SK-N-SH (cell line): ENCODE results near the gene FUNDC1.

ENCODE experiments used
- ELF1 ChIP-seq: IDR thresholded peaks from 2 replicates; pipeline ENCODE4 v1.4.0; 2012
- MXI1 ChIP-seq: IDR thresholded peaks from 2 replicates; pipeline ENCODE4 v1.6.1; 2012; ENCODE audit warnings: mild to moderate bottlenecking, low read depth, low read length, improper control_type of control experiment
- RCOR1 ChIP-seq: fragments of 150-350 bp; IDR thresholded peaks from 2 replicates; pipeline ENCODE4 v1.6.1; 2017; ENCODE audit warnings: antibody characterized with exemption, low read length
- SIN3A ChIP-seq: IDR thresholded peaks from 2 replicates; pipeline ENCODE4 v1.6.1; 2012; ENCODE audit warnings: low read depth, mild to moderate bottlenecking, low read length, moderate library complexity, borderline replicate concordance
- TEAD4 ChIP-seq: IDR thresholded peaks from 2 replicates; pipeline ENCODE4 v1.4.0; 2012; ENCODE audit warnings: mild to moderate bottlenecking, borderline replicate concordance; ENCODE audit not compliant: insufficient read depth
- TF ChIP-seq, protein P1 (sequence below): IDR thresholded peaks from 2 replicates; pipeline ENCODE4 v1.4.0; 2012; ENCODE audit warnings: low read depth, borderline replicate concordance

DNA sequence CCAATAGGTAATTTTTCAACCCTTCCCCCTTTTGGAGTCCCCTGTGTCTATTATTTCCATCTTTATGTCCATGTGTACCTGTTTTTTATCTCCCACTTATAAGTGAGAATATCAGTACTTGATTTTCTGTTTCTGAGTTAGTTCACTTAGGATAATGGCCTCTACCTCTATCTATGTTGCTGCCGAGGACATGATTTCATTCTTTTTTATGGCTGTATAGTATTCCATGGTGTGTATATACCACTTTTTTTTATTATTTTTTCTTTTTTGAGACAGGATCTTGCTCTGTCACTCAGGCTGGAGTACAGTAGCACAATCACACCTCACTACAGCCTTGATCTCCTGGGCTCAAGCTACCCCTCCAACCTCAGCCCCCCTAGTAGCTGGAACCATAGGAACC, 47.6 kb downstream of the FUNDC1 start:
- no peak for TF ChIP-seq TEAD4
- TF ChIP-seq ELF1: no peak
- no peak for TF ChIP-seq MXI1
- TF ChIP-seq, protein P1, sequence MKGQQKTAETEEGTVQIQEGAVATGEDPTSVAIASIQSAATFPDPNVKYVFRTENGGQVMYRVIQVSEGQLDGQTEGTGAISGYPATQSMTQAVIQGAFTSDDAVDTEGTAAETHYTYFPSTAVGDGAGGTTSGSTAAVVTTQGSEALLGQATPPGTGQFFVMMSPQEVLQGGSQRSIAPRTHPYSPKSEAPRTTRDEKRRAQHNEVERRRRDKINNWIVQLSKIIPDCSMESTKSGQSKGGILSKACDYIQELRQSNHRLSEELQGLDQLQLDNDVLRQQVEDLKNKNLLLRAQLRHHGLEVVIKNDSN: no peak
- TF ChIP-seq SIN3A: no peak
- no peak for TF ChIP-seq RCOR1
